Measurements from ENCODE around the gene SESTD1. TPM values are rescaled to one million over a fixed set of nuclear protein-coding genes. Genes with fewer than 3 reads are reported as not detected.

SESTD1 gene
- total RNA-seq, 2 experiments from 2014 or later, result 3.2 to 21.4 TPM

GRCh38 chr2:179233083-179233490, 31.5 kb downstream of the SESTD1 start:
- intact Hi-C loops (cut with micrococcal nuclease; ENCODE audit: unreplicated experiment), result no loop called here
- no peaks in the 10 kb centered on the region for H3K9me3 ChIP-seq (ENCODE audit: low read length)
- H2AFZ ChIP-seq (ENCODE audit: low read length), result no peak overlapping the region
- BruUV-seq (replicated peaks), result no TSS peak
- ChIA-PET CTCF (ENCODE audit: unreplicated experiment) (no interaction called here), POLR2A (no interaction called here)
- no peak overlapping the region for H3K4me3 ChIP-seq (ENCODE audit: low read depth, low read length, poor library complexity, severe bottlenecking)
- H3K9me2 ChIP-seq (ENCODE audit: insufficient read depth, low read length), result no peaks in the 10 kb centered on the region
- H3K27ac ChIP-seq (ENCODE audit: low read depth, low read length, poor library complexity, severe bottlenecking), result no peak overlapping the region
- no peak for DNase-seq (ENCODE audit: low spot score)
- H4K20me1 ChIP-seq (ENCODE audit: insufficient read depth, low read length), result no peaks in the 10 kb centered on the region
- TF ChIP-seq EZH2phosphoT487 (IDR thresholded peaks at IDR 0.05; ENCODE audit: borderline replicate concordance, low read depth, low read length) (no peak), CTCF (conservative IDR thresholded peaks at IDR 0.05; ENCODE audit: low read length) (no peak)
- no peaks in the 10 kb centered on the region for H3K4me1 ChIP-seq (ENCODE audit: insufficient read depth, low read length, poor library complexity, severe bottlenecking)
- no peak overlapping the region for H3K4me2 ChIP-seq (ENCODE audit: low read length)
- no peaks in the 10 kb centered on the region for H3K79me2 ChIP-seq (ENCODE audit: insufficient read depth, low read depth, low read length)
- no peaks in the 10 kb centered on the region for H3K36me3 ChIP-seq (ENCODE audit: insufficient read depth, low read length)

GRCh38 chr2:179226961-179227259, 37.7 kb downstream of the SESTD1 start:
- TF ChIP-seq CTCF (conservative IDR thresholded peaks at IDR 0.05; ENCODE audit: low read length), result no peak
- TF ChIP-seq EZH2phosphoT487 (IDR thresholded peaks at IDR 0.05; ENCODE audit: borderline replicate concordance, low read depth, low read length), result no peak
- BruUV-seq (replicated peaks), result no TSS peak
- no peaks in the 10 kb centered on the region for H3K79me2 ChIP-seq (ENCODE audit: insufficient read depth, low read depth, low read length)
- intact Hi-C loops (cut with micrococcal nuclease; ENCODE audit: unreplicated experiment), result no loop called here
- no peak overlapping the region for H3K27ac ChIP-seq (ENCODE audit: low read depth, low read length, poor library complexity, severe bottlenecking)
- no peaks in the 10 kb centered on the region for H4K20me1 ChIP-seq (ENCODE audit: insufficient read depth, low read length)
- H2AFZ ChIP-seq (ENCODE audit: low read length), result no peak overlapping the region
- no peak overlapping the region for H3K4me3 ChIP-seq (ENCODE audit: low read depth, low read length, poor library complexity, severe bottlenecking)
- ChIA-PET CTCF (ENCODE audit: unreplicated experiment) (no interaction called here), POLR2A (interaction anchor here (1.1 kb wide), 1 partner anchor 9 kb away, joined by 3 read pairs; no protein-coding TSS in a partner anchor)
- H3K9me3 ChIP-seq (ENCODE audit: low read length), result no peaks in the 10 kb centered on the region
- DNase-seq (ENCODE audit: low spot score), result no peak
- H3K36me3 ChIP-seq (ENCODE audit: insufficient read depth, low read length), result no peaks in the 10 kb centered on the region
- H3K4me1 ChIP-seq (ENCODE audit: insufficient read depth, low read length, poor library complexity, severe bottlenecking), result no peaks in the 10 kb centered on the region
- H3K4me2 ChIP-seq (ENCODE audit: low read length), result no peak overlapping the region
- no peaks in the 10 kb centered on the region for H3K9me2 ChIP-seq (ENCODE audit: insufficient read depth, low read length)

GRCh38 chr2:179226203-179226960, 38.2 kb downstream of the SESTD1 start:
- BruUV-seq (replicated peaks), result no TSS peak
- H3K9me3 ChIP-seq (ENCODE audit: low read length), result no peaks in the 10 kb centered on the region
- no peak overlapping the region for H2AFZ ChIP-seq (ENCODE audit: low read length)
- POLR2A ChIA-PET, result interaction anchor here (0.7 kb wide), 1 partner anchor 50 kb away, joined by 4 read pairs; no protein-coding TSS in a partner anchor
- H3K9me2 ChIP-seq (ENCODE audit: insufficient read depth, low read length), result no peaks in the 10 kb centered on the region
- intact Hi-C loops (cut with micrococcal nuclease; ENCODE audit: unreplicated experiment), result no loop called here
- H4K20me1 ChIP-seq (ENCODE audit: insufficient read depth, low read length), result no peaks in the 10 kb centered on the region
- no peak overlapping the region for H3K4me3 ChIP-seq (ENCODE audit: low read depth, low read length, poor library complexity, severe bottlenecking)
- TF ChIP-seq EZH2phosphoT487 (IDR thresholded peaks at IDR 0.05; ENCODE audit: borderline replicate concordance, low read depth, low read length), result no peak
- TF ChIP-seq CTCF (conservative IDR thresholded peaks at IDR 0.05; ENCODE audit: low read length), result no peak
- no peak overlapping the region for H3K27ac ChIP-seq (ENCODE audit: low read depth, low read length, poor library complexity, severe bottlenecking)
- CTCF ChIA-PET (ENCODE audit: unreplicated experiment), result no interaction called here
- no peaks in the 10 kb centered on the region for H3K4me1 ChIP-seq (ENCODE audit: insufficient read depth, low read length, poor library complexity, severe bottlenecking)
- no peak overlapping the region for H3K4me2 ChIP-seq (ENCODE audit: low read length)
- no peak for DNase-seq (ENCODE audit: low spot score)
- no peaks in the 10 kb centered on the region for H3K36me3 ChIP-seq (ENCODE audit: insufficient read depth, low read length)
- no peaks in the 10 kb centered on the region for H3K79me2 ChIP-seq (ENCODE audit: insufficient read depth, low read depth, low read length)
